Astrocyte (in vitro differentiated cells and primary cell): ENCODE results near the gene SLC22A6. TPM values are rescaled to one million over a fixed set of nuclear protein-coding genes. Genes with fewer than 3 reads are reported as not detected.

Experiments
- DNase-seq: peaks from one replicate; pipeline ENCODE4 v3.0.0-alpha.2; 2010; ENCODE audit warnings: low read depth
- FAIRE-seq: peaks from 2 replicates; lab custom pipeline; 2011; peaks lifted over from hg19 to GRCh38; lab: Jason Lieb, UNC
- H2AFZ ChIP-seq: 2 replicates; pipeline ENCODE4 v1.6.0; 2012; ENCODE audit warnings: low read depth, low read length, inconsistent platforms
- H3K27ac ChIP-seq: 2 replicates; pipeline ENCODE4 v1.5.1; 2011; ENCODE audit warnings: low read depth, low read length, inconsistent platforms
- H3K27me3 ChIP-seq: 2 replicates; pipeline ENCODE4 v1.6.0; 2011; ENCODE audit warnings: low read length, inconsistent platforms; ENCODE audit not compliant: insufficient read depth
- H3K36me3 ChIP-seq: 2 replicates; pipeline ENCODE4 v1.5.1; 2011; ENCODE audit warnings: low read length, inconsistent platforms; ENCODE audit not compliant: insufficient read depth
- H3K4me1 ChIP-seq: 2 replicates; pipeline ENCODE4 v1.5.1; 2011; ENCODE audit warnings: low read length, inconsistent platforms; ENCODE audit not compliant: insufficient read depth
- H3K4me2 ChIP-seq: 2 replicates; pipeline ENCODE4 v1.6.0; 2012; ENCODE audit warnings: low read length, inconsistent platforms
- H3K4me3 ChIP-seq: 2 replicates; pipeline ENCODE4 v1.5.1; 2011; ENCODE audit warnings: low read depth, mild to moderate bottlenecking, low read length, inconsistent platforms; ENCODE audit not compliant: insufficient read depth
- H3K79me2 ChIP-seq: 2 replicates; pipeline ENCODE4 v1.6.0; 2012; ENCODE audit warnings: mild to moderate bottlenecking, low read length, inconsistent platforms; ENCODE audit not compliant: insufficient read depth
- H3K9ac ChIP-seq: 2 replicates; pipeline ENCODE4 v1.6.0; 2012; ENCODE audit warnings: mild to moderate bottlenecking, low read length, inconsistent platforms
- H3K9me3 ChIP-seq: 2 replicates; pipeline ENCODE4 v1.5.1; 2012; ENCODE audit warnings: low read depth, mild to moderate bottlenecking, low read length, inconsistent platforms; ENCODE audit not compliant: insufficient read depth
- H4K20me1 ChIP-seq: 2 replicates; pipeline ENCODE4 v1.6.0; 2012; ENCODE audit warnings: low read length, inconsistent platforms; ENCODE audit not compliant: insufficient read depth
- H3K27ac Mint-ChIP-seq: one replicate; pipeline ENCODE4 v1.8.0; 2021; ENCODE audit warnings: mild to moderate bottlenecking, mixed read lengths; ENCODE audit not compliant: unreplicated experiment
- H3K27me3 Mint-ChIP-seq: one replicate; pipeline ENCODE4 v1.8.0; 2021; ENCODE audit warnings: low read depth, mixed read lengths; ENCODE audit not compliant: unreplicated experiment
- H3K36me3 Mint-ChIP-seq: one replicate; pipeline ENCODE4 v1.8.0; 2021; ENCODE audit warnings: low read depth, mixed read lengths; ENCODE audit not compliant: unreplicated experiment
- H3K4me1 Mint-ChIP-seq: one replicate; pipeline ENCODE4 v1.8.0; 2021; ENCODE audit warnings: low read depth, mixed read lengths; ENCODE audit not compliant: unreplicated experiment
- H3K4me3 Mint-ChIP-seq: one replicate; pipeline ENCODE4 v1.8.0; 2021; ENCODE audit warnings: mild to moderate bottlenecking, moderate library complexity, mixed read lengths; ENCODE audit not compliant: unreplicated experiment
- H3K9me3 Mint-ChIP-seq: one replicate; pipeline ENCODE4 v1.8.0; 2021; ENCODE audit warnings: mild to moderate bottlenecking, mixed read lengths; ENCODE audit not compliant: unreplicated experiment
- EZH2 ChIP-seq: IDR thresholded peaks from 2 replicates; pipeline ENCODE4 v1.6.1; 2012; ENCODE audit warnings: mild to moderate bottlenecking, low read length, inconsistent platforms; ENCODE audit not compliant: insufficient read depth
- total RNA-seq: library from RNA; stranded (reverse); gene quantifications from 2 replicates; pipeline ENCODE4 v1.2.1, GENCODE V29; 2021
- TF ChIP-seq, protein P1 (sequence below): IDR thresholded peaks from 2 replicates; pipeline ENCODE4 v1.5.1; 2011; ENCODE audit warnings: low read depth, mild to moderate bottlenecking, inconsistent platforms, low read length, moderate library complexity; ENCODE audit not compliant: insufficient read depth

The SLC22A6 gene
- total RNA-seq, 1 donor from 2014 or later: not detected

DNA sequence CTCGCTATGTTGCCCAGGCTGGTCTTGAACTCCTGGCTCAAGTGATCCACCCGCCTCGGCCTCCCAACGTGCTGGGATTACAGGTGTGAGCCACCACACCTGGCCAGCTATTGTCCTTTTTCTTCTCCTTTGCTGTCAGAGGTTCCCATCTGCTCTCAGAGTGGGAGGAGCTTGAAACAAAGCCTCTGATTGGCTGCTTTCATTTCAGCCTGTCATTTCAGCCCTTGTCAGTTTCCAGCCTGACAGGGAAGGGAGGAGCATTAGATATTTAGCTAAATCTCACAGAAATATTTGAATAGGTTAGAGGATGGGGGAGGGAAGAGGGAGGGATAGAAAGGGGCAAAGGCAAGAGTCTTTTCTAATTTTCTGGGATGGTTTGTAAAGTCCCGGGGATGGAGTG lies 8.7 kb downstream of the SLC22A6 start:
- Mint-ChIP-seq H3K27me3 (peaks cover 26% of the 10 kb centered on the region), H3K9me3 (no peaks in the 10 kb centered on the region), H3K27ac (no peak overlapping the region), H3K36me3 (peaks cover 2% of the 10 kb centered on the region), H3K4me3 (no peak overlapping the region), H3K4me1 (no peaks in the 10 kb centered on the region)
- H3K4me2 ChIP-seq: no peak overlapping the region
- TF ChIP-seq, protein P1, sequence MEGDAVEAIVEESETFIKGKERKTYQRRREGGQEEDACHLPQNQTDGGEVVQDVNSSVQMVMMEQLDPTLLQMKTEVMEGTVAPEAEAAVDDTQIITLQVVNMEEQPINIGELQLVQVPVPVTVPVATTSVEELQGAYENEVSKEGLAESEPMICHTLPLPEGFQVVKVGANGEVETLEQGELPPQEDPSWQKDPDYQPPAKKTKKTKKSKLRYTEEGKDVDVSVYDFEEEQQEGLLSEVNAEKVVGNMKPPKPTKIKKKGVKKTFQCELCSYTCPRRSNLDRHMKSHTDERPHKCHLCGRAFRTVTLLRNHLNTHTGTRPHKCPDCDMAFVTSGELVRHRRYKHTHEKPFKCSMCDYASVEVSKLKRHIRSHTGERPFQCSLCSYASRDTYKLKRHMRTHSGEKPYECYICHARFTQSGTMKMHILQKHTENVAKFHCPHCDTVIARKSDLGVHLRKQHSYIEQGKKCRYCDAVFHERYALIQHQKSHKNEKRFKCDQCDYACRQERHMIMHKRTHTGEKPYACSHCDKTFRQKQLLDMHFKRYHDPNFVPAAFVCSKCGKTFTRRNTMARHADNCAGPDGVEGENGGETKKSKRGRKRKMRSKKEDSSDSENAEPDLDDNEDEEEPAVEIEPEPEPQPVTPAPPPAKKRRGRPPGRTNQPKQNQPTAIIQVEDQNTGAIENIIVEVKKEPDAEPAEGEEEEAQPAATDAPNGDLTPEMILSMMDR: no peak
- TF ChIP-seq EZH2: no peak
- H3K79me2 ChIP-seq: no peaks in the 10 kb centered on the region
- no peaks in the 10 kb centered on the region for H3K36me3 ChIP-seq
- H3K27me3 ChIP-seq: no peaks in the 10 kb centered on the region
- FAIRE-seq (no peak), DNase-seq (no peak)
- H3K9me3 ChIP-seq: no peaks in the 10 kb centered on the region
- no peak overlapping the region for H3K9ac ChIP-seq
- no peaks in the 10 kb centered on the region for H3K4me1 ChIP-seq
- no peak overlapping the region for H2AFZ ChIP-seq
- H3K4me3 ChIP-seq: no peak overlapping the region
- no peak overlapping the region for H3K27ac ChIP-seq
- no peaks in the 10 kb centered on the region for H4K20me1 ChIP-seq

DNA sequence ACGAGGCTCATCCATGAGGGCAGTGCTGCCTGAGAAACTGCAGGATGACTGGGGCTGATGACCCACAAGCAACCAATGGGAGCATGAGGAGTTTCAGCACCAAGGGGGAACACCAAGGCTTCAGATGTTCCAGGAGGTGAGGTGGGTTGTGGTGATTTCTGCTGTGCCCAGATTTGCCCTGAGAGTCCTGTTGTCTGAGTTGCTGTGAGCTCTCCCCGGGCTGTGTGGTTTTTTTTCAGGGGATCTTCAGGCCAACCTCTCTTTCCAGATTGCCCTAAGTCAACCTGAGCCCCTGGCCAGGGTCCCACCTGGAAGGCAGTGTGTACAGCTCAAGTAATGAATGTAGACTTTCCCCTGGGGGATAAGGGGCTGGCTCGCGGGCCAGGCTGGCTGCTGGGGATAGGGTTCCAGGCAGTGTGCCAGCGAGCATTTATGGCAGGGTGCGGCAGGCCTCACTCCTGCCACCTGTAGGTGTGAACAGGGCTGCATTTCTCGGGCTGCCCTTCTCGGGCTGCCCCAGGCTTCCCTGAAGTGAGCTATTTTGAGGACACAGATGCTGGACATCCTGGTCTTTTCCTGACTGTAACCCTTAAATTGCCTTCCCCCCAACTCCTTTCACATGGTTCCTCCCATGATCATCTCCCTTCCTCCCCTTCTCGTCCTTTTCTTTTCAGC lies 9.8 kb downstream of the SLC22A6 start:
- Histone ChIP-seq H4K20me1 (no peaks in the 10 kb centered on the region), H2AFZ (no peak overlapping the region), H3K27ac (no peak overlapping the region), H3K9me3 (no peaks in the 10 kb centered on the region), H3K36me3 (no peaks in the 10 kb centered on the region), H3K27me3 (no peaks in the 10 kb centered on the region), H3K4me1 (no peaks in the 10 kb centered on the region), H3K9ac (no peak overlapping the region), H3K79me2 (no peaks in the 10 kb centered on the region), H3K4me3 (no peak overlapping the region), H3K4me2 (no peak overlapping the region)
- no peak for FAIRE-seq
- Mint-ChIP-seq H3K36me3 (peaks cover 2% of the 10 kb centered on the region), H3K4me1 (no peaks in the 10 kb centered on the region), H3K9me3 (no peaks in the 10 kb centered on the region), H3K4me3 (no peak overlapping the region), H3K27me3 (peaks cover 26% of the 10 kb centered on the region), H3K27ac (no peak overlapping the region)
- TF ChIP-seq, protein P1: no peak
- no peak for TF ChIP-seq EZH2
- no peak for DNase-seq

DNA sequence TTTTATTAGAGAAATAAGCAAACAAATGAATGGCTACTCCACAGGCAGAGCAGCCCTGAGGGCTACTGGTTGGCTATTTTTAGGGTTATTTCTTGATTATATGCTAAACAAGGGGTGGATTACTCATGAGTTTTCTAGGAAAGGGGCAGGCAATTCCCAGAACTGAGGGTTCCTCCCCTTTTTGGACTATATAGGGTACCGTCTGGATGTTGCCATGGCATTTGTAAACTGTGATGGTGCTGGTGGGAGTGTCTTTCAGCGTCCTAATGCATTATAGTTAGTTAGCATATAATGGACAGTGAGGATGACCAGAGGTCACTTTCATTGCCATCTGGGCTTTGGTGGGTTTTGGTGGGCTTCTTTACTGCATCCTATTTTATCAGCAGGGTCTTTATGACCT lies 19.2 kb downstream of the SLC22A6 start:
- Histone ChIP-seq H3K4me3 (no peak overlapping the region), H3K79me2 (no peaks in the 10 kb centered on the region), H3K4me1 (no peaks in the 10 kb centered on the region), H3K9me3 (no peaks in the 10 kb centered on the region), H3K9ac (no peak overlapping the region), H4K20me1 (no peaks in the 10 kb centered on the region), H2AFZ (no peak overlapping the region), H3K4me2 (no peak overlapping the region), H3K36me3 (no peaks in the 10 kb centered on the region), H3K27ac (no peak overlapping the region), H3K27me3 (no peaks in the 10 kb centered on the region)
- no peak for TF ChIP-seq EZH2
- TF ChIP-seq, protein P1: no peak
- Mint-ChIP-seq H3K27ac (no peak overlapping the region), H3K27me3 (peaks cover 5% of the 10 kb centered on the region), H3K4me1 (no peaks in the 10 kb centered on the region), H3K36me3 (no peaks in the 10 kb centered on the region), H3K9me3 (peaks cover 3% of the 10 kb centered on the region), H3K4me3 (no peak overlapping the region)
- no peak for DNase-seq
- FAIRE-seq: no peak
